ENCODE data around the gene CENPA. TPM values are rescaled to one million over a fixed set of nuclear protein-coding genes. Genes with fewer than 3 reads are reported as not detected.

Gene CENPA
- polyA plus RNA-seq, 3 donors = 13.6 to 16.9 (median 14.1) TPM

- DNase-seq (ENCODE audit: low read depth in 3 of 3, low spot score in 2 of 3) = no peak
Observed at GRCh38 chr2:26838121-26838906, 52.5 kb downstream of the CENPA start.

GRCh38 chr2:26840937-26841610 lies 55.2 kb downstream of the CENPA start:
- DNase-seq (ENCODE audit: low read depth in 3 of 3, low spot score in 2 of 3) = no peak

- DNase-seq (ENCODE audit: low read depth in 3 of 3, low spot score in 2 of 3) = no peak
Observed at GRCh38 chr2:26843041-26843440, 57.2 kb downstream of the CENPA start.

Other genes starting within 250 kb of the CENPA start
- under 1 TPM; 0.40 to 0.92 (median 0.50) TPM for gene CIB4, start 144.7 kb upstream of the CENPA start, polyA plus RNA-seq (ENCODE audit: insufficient read length in 3 of 3)
- gene KCNK3, start 93.3 kb upstream of the CENPA start, polyA plus RNA-seq (ENCODE audit: insufficient read length in 3 of 3) = 1 to 10 TPM in 2 of 3 donors, under 1 TPM in 1; 0.57 to 1.6 (median 1.2) TPM
- 10 to 100 TPM; 15.0 to 16.3 (median 15.2) TPM for gene SLC35F6, start 21.8 kb upstream of the CENPA start, polyA plus RNA-seq (ENCODE audit: insufficient read length in 3 of 3)
- 1 to 10 TPM; 4.9 to 5.5 (median 5.0) TPM for gene DPYSL5, start 62.1 kb downstream of the CENPA start, polyA plus RNA-seq (ENCODE audit: insufficient read length in 3 of 3)
- 10 to 100 TPM; 10.6 to 11.9 (median 11.4) TPM for gene MAPRE3, start 184.6 kb downstream of the CENPA start, polyA plus RNA-seq (ENCODE audit: insufficient read length in 3 of 3)
- gene TMEM214, start 246.9 kb downstream of the CENPA start, polyA plus RNA-seq (ENCODE audit: insufficient read length in 3 of 3) = 10 to 100 TPM; 51.3 to 54.4 (median 52.8) TPM

All from right renal cortex interstitium (tissue), 3 donors.